Transverse colon (tissue), 4 donors: ENCODE data around the gene HOXD1. TPM values are rescaled to one million over a fixed set of nuclear protein-coding genes. Genes with fewer than 3 reads are reported as not detected.

Experiments
- DNase-seq: peaks from one replicate; pipeline ENCODE4 v3.0.0-alpha.2; 2019
- H3K27ac ChIP-seq, 4 donors: fragments of 200-600 bp; sonication (generic); 2 replicates each; pipeline ENCODE4 v1.5.1; 2016 to 2018; ENCODE audit warnings: inconsistent platforms in 4 of 4
- H3K27me3 ChIP-seq: fragments of 200-600 bp; sonication (generic); 2 replicates; pipeline ENCODE4 v1.5.1; 2017; ENCODE audit warnings: inconsistent platforms
- H3K36me3 ChIP-seq, 4 donors: fragments of 200-600 bp; sonication (generic); 2 replicates each; pipeline ENCODE4 v1.5.1; 2017 to 2019; ENCODE audit warnings: inconsistent platforms in 4 of 4
- H3K4me1 ChIP-seq, 4 donors: fragments of 200-600 bp; sonication (generic); 2 replicates each; pipeline ENCODE4 v1.5.1; 2017 to 2020; ENCODE audit warnings: inconsistent platforms in 4 of 4
- H3K4me3 ChIP-seq, 4 donors: fragments of 200-600 bp; sonication (generic); 1 replicate in 1 of 4; 2 replicates in 3 of 4; pipeline versions ENCODE4 v1.5.1 to v1.6.1; 2017 to 2019; ENCODE audit warnings: inconsistent platforms in 4 of 4
- H3K9me3 ChIP-seq, 2 donors: fragments of 200-600 bp; sonication (generic); 2 replicates each; pipeline ENCODE4 v1.5.1; 2017 to 2019; ENCODE audit warnings: inconsistent platforms in 2 of 2
- CTCF ChIP-seq, 5 experiments: fragments of 200-600 bp in 3 of 5; fragments of 450-650 bp in 2 of 5; sonication (generic) in 3 of 5; IDR thresholded peaks; 1 replicate in 2 of 5; 2 replicates in 3 of 5; pipeline ENCODE4 v1.5.1; 2016 to 2017; ENCODE audit warnings: antibody characterized with exemption in 5 of 5, inconsistent platforms in 3 of 5, mild to moderate bottlenecking in 2 of 5, moderate library complexity in 1 of 5
- EP300 ChIP-seq: sonication (generic); formaldehyde crosslinking; IDR thresholded peaks from one replicate; pipeline ENCODE4 v1.6.1; 2017; ENCODE audit warnings: antibody characterized with exemption, low read depth
- POLR2A ChIP-seq: fragments of 450-650 bp; IDR thresholded peaks from one replicate; pipeline ENCODE4 v1.6.1; 2016; ENCODE audit warnings: antibody characterized with exemption, mild to moderate bottlenecking, moderate library complexity
- POLR2AphosphoS5 ChIP-seq, 3 donors: sonication (generic); formaldehyde crosslinking; IDR thresholded peaks; one replicate each; pipeline ENCODE4 v1.6.1; 2016; ENCODE audit warnings: antibody characterized with exemption in 3 of 3
- WGBS, 2 donors: methylation state at CpG; one replicate each; pipeline ENCODE4 v1.1.5; 2018; ENCODE audit warnings: low coverage in 1 of 2; 5-methylcytosine and 5-hydroxymethylcytosine counted together
- in situ Hi-C, 4 donors: fragments of 200-750 bp; cut with MboI; loops; one replicate each; pipeline versions ENCODE4 v1.15.0 to v1.15.1; 2017; ENCODE audit warnings: low sequenced_read_pairs in 3 of 4, low pct_ligation_motif_present in 1 of 4, low pct_unique_long_range_greater_than_20kb in 1 of 4
- intact Hi-C: fragments of 100-400 bp; cut with DNase I; formaldehyde crosslinking; loops from one replicate; pipeline ENCODE4 v1.15.1; 2023; ENCODE audit warnings: low total_unique reads
- total RNA-seq, 4 donors: library from RNA; depleted of rRNA; stranded (reverse); fragments of >200 nt; gene quantifications; one replicate each; pipeline ENCODE4 v1.1.0, GENCODE V29; 2016

Gene HOXD1
- total RNA-seq, 4 donors from 2014 or later: 4.1 to 12.9 (median 4.5) TPM

- intact Hi-C loops: no loop called here
- peak within 1 kb of the TSS in 1 of 4 donors; percentile 19 for H3K27ac ChIP-seq
- peaks cover 0 to 8% (median 0%) of the 10 kb centered on the region in 4 donors for H3K36me3 ChIP-seq
- 28 to 65% methylated on average over 4 to 50 of the region's 55 CpGs for WGBS, 2 donors
- peaks cover 39% of the 10 kb centered on the region for H3K27me3 ChIP-seq
- peak within 1 kb of the TSS in 1 of 4 donors; percentile 2 for H3K4me3 ChIP-seq
- in situ Hi-C loops: no loop called here
- TF ChIP-seq POLR2A (no peak), EP300 (no peak), POLR2AphosphoS5 (IDR thresholded peaks at IDR 0.05) (no peak), CTCF (IDR thresholded peaks at IDR 0.05) (no peak)
- H3K9me3 ChIP-seq: no peaks in the 10 kb centered on the region
- peaks cover 0 to 4% (median 3%) of the 10 kb centered on the region in 4 donors for H3K4me1 ChIP-seq
- no peak for DNase-seq
Measured at GRCh38 chr2:176151442-176152287, 36.8 kb upstream of the HOXD1 start, which contains the start of gene HOXD4. Gene HOXD4, plus strand, starts transcription at chr2:176151550. Its CDS starts 84 bp downstream, at chr2:176151634.

GRCh38 chr2:176152350-176153181 lies 35.9 kb upstream of the HOXD1 start:
- peaks cover 48% of the 10 kb centered on the region for H3K27me3 ChIP-seq

GRCh38 chr2:176154576-176155252 lies 33.8 kb upstream of the HOXD1 start:
- 75 to 80% methylated on average over 8 to 11 of the region's 11 CpGs for WGBS, 2 donors
- Histone ChIP-seq H3K36me3 (peaks cover 0 to 8% (median 0%) of the 10 kb centered on the region in 4 donors), H3K27ac (no peak overlapping the region), H3K4me3 (no peak overlapping the region), H3K27me3 (peaks cover 59% of the 10 kb centered on the region), H3K4me1 (peaks cover 4 to 29% (median 17%) of the 10 kb centered on the region in 4 donors), H3K9me3 (no peaks in the 10 kb centered on the region)
- no peak for TF ChIP-seq POLR2AphosphoS5 (IDR thresholded peaks at IDR 0.05)
- no peak for TF ChIP-seq POLR2A
- no peak for TF ChIP-seq CTCF (IDR thresholded peaks at IDR 0.05)
- no peak for TF ChIP-seq EP300
- intact Hi-C loops (no loop called here), in situ Hi-C loops (no loop called here)
- DNase-seq: no peak

More at GRCh38 chr2:176152350-176153181, 35.9 kb upstream of the HOXD1 start:
- 65 to 72% methylated on average over 2 to 45 of the region's 48 CpGs for WGBS, 2 donors
- intact Hi-C loops (no loop called here), in situ Hi-C loops (no loop called here)
- peaks cover 0 to 8% (median 0%) of the 10 kb centered on the region in 4 donors for H3K36me3 ChIP-seq
- TF ChIP-seq CTCF (IDR thresholded peaks at IDR 0.05) (no peak), POLR2AphosphoS5 (IDR thresholded peaks at IDR 0.05) (no peak), EP300 (no peak)
- H3K27ac ChIP-seq: no peak overlapping the region
- no peak overlapping the region for H3K4me3 ChIP-seq
- no peak for DNase-seq
- no peaks in the 10 kb centered on the region for H3K9me3 ChIP-seq
- H3K4me1 ChIP-seq: peaks cover 0 to 9% (median 4%) of the 10 kb centered on the region in 4 donors
